ENCODE results near the gene KRTAP4-8. TPM values are rescaled to one million over a fixed set of nuclear protein-coding genes. Genes with fewer than 3 reads are reported as not detected.

KRTAP4-8 gene
- total RNA-seq: not detected in 2 replicates

GRCh38 chr17:41098042-41098441 is at the start of gene KRTAP4-8:
TSS of gene KRTAP4-8 (minus strand) at chr17:41098142. CDS start at chr17:41098084, 58 bp downstream.

GRCh38 chr17:41140360-41141131 is 42.6 kb upstream of the KRTAP4-8 start, which contains the start of gene KRTAP4-6:
TSS of gene KRTAP4-6 (minus strand) at chr17:41140544. CDS start at chr17:41140487, 57 bp downstream.

GRCh38 chr17:41123991-41124371 is 26.0 kb upstream of the KRTAP4-8 start, which contains the start of gene KRTAP4-12:
TSS of gene KRTAP4-12 (minus strand) at chr17:41124182. CDS start at chr17:41124122, 60 bp downstream.

GRCh38 chr17:41117846-41118386 is 20.0 kb upstream of the KRTAP4-8 start, which contains the start of gene KRTAP4-11:
TSS of gene KRTAP4-11 (minus strand) at chr17:41118373. CDS start at chr17:41118315, 58 bp downstream.

GRCh38 chr17:41105347-41105746 is 7.4 kb upstream of the KRTAP4-8 start, which contains the start of gene KRTAP4-9:
TSS of gene KRTAP4-9 (plus strand) at chr17:41105389. CDS start at chr17:41105389, 0 bp downstream.

GRCh38 chr17:41101586-41102259 is 3.8 kb upstream of the KRTAP4-8 start, which contains the start of gene KRTAP4-16:
TSS of gene KRTAP4-16 (minus strand) at chr17:41102209. CDS start at chr17:41102209, 0 bp downstream.

GRCh38 chr17:41084100-41084856 is 13.7 kb downstream of the KRTAP4-8 start, which contains the start of gene KRTAP4-7:
TSS of gene KRTAP4-7 (plus strand) at chr17:41084150. CDS start at chr17:41084207, 57 bp downstream.

GRCh38 chr17:41065829-41066624 is 31.9 kb downstream of the KRTAP4-8 start, which contains the start of gene KRTAP2-4:
TSS of gene KRTAP2-4 (minus strand) at chr17:41065879. CDS start at chr17:41065845, 34 bp downstream.

GRCh38 chr17:41060052-41060604 is 37.8 kb downstream of the KRTAP4-8 start, which contains the start of gene KRTAP2-3:
TSS of gene KRTAP2-3 (minus strand) at chr17:41060114. CDS start at chr17:41060050, 64 bp downstream.

GRCh38 chr17:41055130-41055529 is 42.8 kb downstream of the KRTAP4-8 start, which contains the start of gene KRTAP2-2:
TSS of gene KRTAP2-2 (minus strand) at chr17:41055230. CDS start at chr17:41055211, 19 bp downstream.

Other genes with a start within 250 kb of the KRTAP4-8 start
- not detected in 2 replicates for gene KRT12, start 230.9 kb downstream of the KRTAP4-8 start, total RNA-seq
- gene KRT20, start 212.9 kb downstream of the KRTAP4-8 start, total RNA-seq: not detected in 2 replicates
- gene KRT23, start 160.5 kb downstream of the KRTAP4-8 start, total RNA-seq: 1.1 TPM in 1 of 2 replicates, not detected in the other
- gene KRT39, start 131.2 kb downstream of the KRTAP4-8 start, total RNA-seq: not detected in 2 replicates
- not detected in 2 replicates for gene KRT40, start 113.8 kb downstream of the KRTAP4-8 start, total RNA-seq
- gene KRTAP3-3, start 104.0 kb downstream of the KRTAP4-8 start, total RNA-seq: not detected in 2 replicates
- gene KRTAP3-2, start 98.2 kb downstream of the KRTAP4-8 start, total RNA-seq: 0.16 TPM in 1 of 2 replicates, not detected in the other
- not detected in 2 replicates for gene KRTAP3-1, start 89.0 kb downstream of the KRTAP4-8 start, total RNA-seq
- not detected in 2 replicates for gene KRTAP1-5, start 70.9 kb downstream of the KRTAP4-8 start, total RNA-seq
- not detected in 2 replicates for gene KRTAP1-4, start 67.9 kb downstream of the KRTAP4-8 start, total RNA-seq
- not detected in 2 replicates for gene KRTAP1-3, start 63.3 kb downstream of the KRTAP4-8 start, total RNA-seq
- not detected in 2 replicates for gene KRTAP1-1, start 56.7 kb downstream of the KRTAP4-8 start, total RNA-seq
- not detected in 2 replicates for gene KRTAP2-1, start 50.8 kb downstream of the KRTAP4-8 start, total RNA-seq
- gene KRTAP2-2, start 42.9 kb downstream of the KRTAP4-8 start, total RNA-seq: not detected in 2 replicates
- not detected in 2 replicates for gene KRTAP2-3, start 38.0 kb downstream of the KRTAP4-8 start, total RNA-seq
- not detected in 2 replicates for gene KRTAP2-4, start 32.3 kb downstream of the KRTAP4-8 start, total RNA-seq
- gene KRTAP4-7, start 14.0 kb downstream of the KRTAP4-8 start, total RNA-seq: not detected in 2 replicates
- gene KRTAP4-16, start 4.1 kb upstream of the KRTAP4-8 start, total RNA-seq: not detected in 2 replicates
- not detected in 2 replicates for gene KRTAP4-9, start 7.2 kb upstream of the KRTAP4-8 start, total RNA-seq
- gene KRTAP4-11, start 20.2 kb upstream of the KRTAP4-8 start, total RNA-seq: not detected in 2 replicates
- gene KRTAP4-12, start 26.0 kb upstream of the KRTAP4-8 start, total RNA-seq: not detected in 2 replicates
- gene KRTAP4-6, start 42.4 kb upstream of the KRTAP4-8 start, total RNA-seq: not detected in 2 replicates
- not detected in 2 replicates for gene KRTAP4-5, start 51.7 kb upstream of the KRTAP4-8 start, total RNA-seq
- not detected in 2 replicates for gene KRTAP4-4, start 62.6 kb upstream of the KRTAP4-8 start, total RNA-seq
- not detected in 2 replicates for gene KRTAP4-3, start 70.1 kb upstream of the KRTAP4-8 start, total RNA-seq
- not detected in 2 replicates for gene KRTAP4-2, start 80.1 kb upstream of the KRTAP4-8 start, total RNA-seq
- not detected in 2 replicates for gene KRTAP4-1, start 86.8 kb upstream of the KRTAP4-8 start, total RNA-seq
- not detected in 2 replicates for gene KRTAP9-1, start 91.7 kb upstream of the KRTAP4-8 start, total RNA-seq
- not detected in 2 replicates for gene KRTAP9-2, start 128.5 kb upstream of the KRTAP4-8 start, total RNA-seq
- not detected in 2 replicates for gene KRTAP9-3, start 134.3 kb upstream of the KRTAP4-8 start, total RNA-seq
- not detected in 2 replicates for gene KRTAP9-8, start 139.9 kb upstream of the KRTAP4-8 start, total RNA-seq
- gene KRTAP9-4, start 151.5 kb upstream of the KRTAP4-8 start, total RNA-seq: not detected in 2 replicates
- not detected in 2 replicates for gene KRTAP9-9, start 157.2 kb upstream of the KRTAP4-8 start, total RNA-seq
- not detected in 2 replicates for gene KRTAP9-6, start 167.2 kb upstream of the KRTAP4-8 start, total RNA-seq
- not detected in 2 replicates for gene KRTAP9-7, start 177.6 kb upstream of the KRTAP4-8 start, total RNA-seq
- not detected in 2 replicates for gene KRTAP29-1, start 204.7 kb upstream of the KRTAP4-8 start, total RNA-seq
- gene KRTAP16-1, start 211.2 kb upstream of the KRTAP4-8 start, total RNA-seq: not detected in 2 replicates
- gene KRTAP17-1, start 217.6 kb upstream of the KRTAP4-8 start, total RNA-seq: not detected in 2 replicates